Esophagus squamous epithelium (tissue), 5 donors: ENCODE results near the gene UBL4A. TPM values are rescaled to one million over a fixed set of nuclear protein-coding genes. Genes with fewer than 3 reads are reported as not detected.

Experiments
- DNase-seq: peaks from one replicate; lab custom pipeline; 2025; lab: John Stamatoyannopoulos, UW
- H3K27ac ChIP-seq, 4 donors: fragments of 200-600 bp; sonication (generic); one replicate each; pipeline ENCODE4 v1.5.1; 2016 to 2019; ENCODE audit warnings: mild to moderate bottlenecking in 1 of 4
- H3K27me3 ChIP-seq, 4 donors: fragments of 200-600 bp; sonication (generic); 1 replicate in 3 of 4; 2 replicates in 1 of 4; pipeline versions ENCODE4 v1.5.1 to v1.6.0; 2017 to 2021; ENCODE audit warnings: antibody characterized with exemption in 1 of 4
- H3K36me3 ChIP-seq, 3 donors: fragments of 200-600 bp; sonication (generic); one replicate each; pipeline ENCODE4 v1.5.1; 2016 to 2019
- H3K4me1 ChIP-seq, 3 donors: fragments of 200-600 bp; sonication (generic); one replicate each; pipeline ENCODE4 v1.5.1; 2017 to 2019
- H3K4me3 ChIP-seq, 4 donors: fragments of 200-600 bp; sonication (generic); 1 replicate in 3 of 4; 2 replicates in 1 of 4; pipeline ENCODE4 v1.5.1; 2016 to 2019; ENCODE audit warnings: mild to moderate bottlenecking in 2 of 4, moderate library complexity in 1 of 4
- H3K9me3 ChIP-seq, 3 donors: fragments of 200-600 bp; sonication (generic); one replicate each; pipeline ENCODE4 v1.5.1; 2016 to 2019
- POLR2A ChIP-seq, 4 donors: fragments of 450-650 bp; IDR thresholded peaks; one replicate each; pipeline ENCODE4 v1.6.1; 2017; ENCODE audit warnings: antibody characterized with exemption in 4 of 4, mild to moderate bottlenecking in 4 of 4, moderate library complexity in 3 of 4
- WGBS, 2 donors: methylation state at CpG; one replicate each; pipeline ENCODE4 v1.1.5; 2018; 5-methylcytosine and 5-hydroxymethylcytosine counted together
- intact Hi-C: fragments of 100-400 bp; cut with DNase I; formaldehyde crosslinking; loops from one replicate; pipeline ENCODE4 v1.15.0; 2022
- small RNA-seq, 4 donors: library from RNA; depleted of rRNA; stranded (forward); fragments of <200 nt; gene quantifications; one replicate each; pipeline ENCODE3, GENCODE V24; 2016
- total RNA-seq, 4 donors: library from RNA; depleted of rRNA; stranded (reverse); fragments of >200 nt; gene quantifications; one replicate each; pipeline ENCODE4 v1.1.0, GENCODE V29; 2016
- TF ChIP-seq, protein P1 (sequence below), 6 experiments: fragments of 450-650 bp in 4 of 6; fragments of 200-600 bp in 2 of 6; sonication (generic) in 2 of 6; IDR thresholded peaks; one replicate each; pipeline ENCODE4 v1.5.1; 2016 to 2019; ENCODE audit warnings: antibody characterized with exemption in 6 of 6, mild to moderate bottlenecking in 4 of 6, moderate library complexity in 4 of 6
- donor health status: DM: yes; HTN: yes; CAD: no.

The UBL4A gene
- total RNA-seq, 4 donors from 2014 or later, result 32.9 to 41.1 (median 38.2) TPM

- H3K9me3 ChIP-seq, result no peaks in the 10 kb centered on the region
- peaks cover 5 to 61% (median 8%) of the 10 kb centered on the region in 3 donors for H3K36me3 ChIP-seq
- peaks cover 6 to 41% (median 12%) of the 10 kb centered on the region in 3 donors for H3K4me1 ChIP-seq
- WGBS, 2 donors, result 99 to 100% methylated on average over 2 to 10 of the region's 19 CpGs
- intact Hi-C loops, result no loop called here
- DNase-seq, result no peak
- H3K27ac ChIP-seq, result no peak overlapping the region
- H3K4me3 ChIP-seq, result no peak overlapping the region
- H3K27me3 ChIP-seq, result no peaks in the 10 kb centered on the region
- TF ChIP-seq, protein P1, sequence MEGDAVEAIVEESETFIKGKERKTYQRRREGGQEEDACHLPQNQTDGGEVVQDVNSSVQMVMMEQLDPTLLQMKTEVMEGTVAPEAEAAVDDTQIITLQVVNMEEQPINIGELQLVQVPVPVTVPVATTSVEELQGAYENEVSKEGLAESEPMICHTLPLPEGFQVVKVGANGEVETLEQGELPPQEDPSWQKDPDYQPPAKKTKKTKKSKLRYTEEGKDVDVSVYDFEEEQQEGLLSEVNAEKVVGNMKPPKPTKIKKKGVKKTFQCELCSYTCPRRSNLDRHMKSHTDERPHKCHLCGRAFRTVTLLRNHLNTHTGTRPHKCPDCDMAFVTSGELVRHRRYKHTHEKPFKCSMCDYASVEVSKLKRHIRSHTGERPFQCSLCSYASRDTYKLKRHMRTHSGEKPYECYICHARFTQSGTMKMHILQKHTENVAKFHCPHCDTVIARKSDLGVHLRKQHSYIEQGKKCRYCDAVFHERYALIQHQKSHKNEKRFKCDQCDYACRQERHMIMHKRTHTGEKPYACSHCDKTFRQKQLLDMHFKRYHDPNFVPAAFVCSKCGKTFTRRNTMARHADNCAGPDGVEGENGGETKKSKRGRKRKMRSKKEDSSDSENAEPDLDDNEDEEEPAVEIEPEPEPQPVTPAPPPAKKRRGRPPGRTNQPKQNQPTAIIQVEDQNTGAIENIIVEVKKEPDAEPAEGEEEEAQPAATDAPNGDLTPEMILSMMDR (IDR thresholded peaks at IDR 0.05), result no peak
- TF ChIP-seq POLR2A (IDR thresholded peaks at IDR 0.05), result no peak
Measured at GRCh38 chrX:154435171-154435733, 51.2 kb downstream of the UBL4A start.

DNA sequence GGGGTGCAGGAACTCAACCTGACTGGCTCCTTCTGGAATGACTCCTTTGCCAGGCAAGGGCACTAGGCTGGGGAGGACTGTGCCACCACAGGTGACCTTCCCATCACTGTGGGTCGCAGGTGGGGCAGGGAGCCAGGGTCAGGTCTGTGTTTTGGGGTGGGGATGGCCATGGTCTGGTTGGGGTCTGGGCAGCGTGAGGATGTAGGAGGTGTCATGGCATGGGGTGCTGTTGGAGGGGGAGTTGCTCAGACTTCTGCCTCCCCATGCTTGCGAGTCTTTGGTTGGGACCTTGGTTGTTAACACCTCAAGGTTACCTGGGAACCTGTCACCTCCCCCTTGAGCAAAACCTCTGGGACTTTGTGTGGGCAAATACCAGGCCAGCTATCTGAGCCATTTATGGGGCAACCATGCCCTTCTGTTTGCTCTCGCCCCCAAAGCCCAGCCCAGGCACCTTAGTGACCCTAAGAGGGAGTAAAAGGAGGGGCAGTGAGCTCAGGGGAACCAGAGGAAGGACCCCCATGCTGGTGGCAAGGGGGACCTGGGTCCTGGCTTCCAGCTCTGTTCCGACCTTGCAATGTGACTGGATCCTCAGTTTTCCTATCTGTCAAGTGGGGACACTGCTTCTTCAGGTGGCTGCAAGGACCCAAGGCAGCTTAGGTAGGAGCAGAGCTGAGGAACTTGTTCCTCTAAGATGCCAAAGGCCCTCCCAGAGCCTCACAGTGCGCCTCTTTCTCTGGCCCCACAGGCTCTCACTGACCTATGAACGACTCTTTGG is 51.8 kb downstream of the UBL4A start:
- Histone ChIP-seq H3K4me3 (no peak overlapping the region), H3K9me3 (no peaks in the 10 kb centered on the region), H3K27me3 (no peaks in the 10 kb centered on the region), H3K27ac (no peak overlapping the region), H3K36me3 (peaks cover 5 to 55% (median 8%) of the 10 kb centered on the region in 3 donors), H3K4me1 (peaks cover 10 to 47% (median 12%) of the 10 kb centered on the region in 3 donors)
- no peak for TF ChIP-seq POLR2A (IDR thresholded peaks at IDR 0.05)
- TF ChIP-seq, protein P1 (IDR thresholded peaks at IDR 0.05), result no peak
- 100% methylated on average over 3 of the region's 7 CpGs; no CpG with 5 or more reads in 1 of the 2 donors for WGBS, 2 donors
- DNase-seq, result no peak
- intact Hi-C loops, result no loop called here

Small RNA genes lying within 50 kb of the gene (small RNA-seq; reads per million reads assigned to genes)
- gene MIR6858 (0 to 0.74 (median 0.30) reads per million in 4 donors), gene RN7SL697P (0 reads per million in 4 donors)

Other genes with a start within 250 kb of the UBL4A start
- gene OPN1MW3, start 229.0 kb downstream of the UBL4A start, total RNA-seq, result not detected
- gene TEX28, start 191.5 kb downstream of the UBL4A start, total RNA-seq, result not detected
- gene TKTL1, start 190.8 kb downstream of the UBL4A start, total RNA-seq, result not detected
- 1,000 to 10,000 TPM in 1 of 4 donors, 100 to 1,000 TPM in 3; 290 to 1,242 (median 582) TPM for gene FLNA, start 112.0 kb downstream of the UBL4A start, total RNA-seq
- 10 to 100 TPM; 12.7 to 50.1 (median 40.2) TPM for gene EMD, start 107.3 kb downstream of the UBL4A start, total RNA-seq
- gene RPL10, start 88.2 kb downstream of the UBL4A start, total RNA-seq, result 1,000 to 10,000 TPM; 2,607 to 8,937 (median 4,770) TPM
- gene DNASE1L1, start 77.4 kb downstream of the UBL4A start, total RNA-seq, result 10 to 100 TPM; 21.7 to 41.4 (median 32.1) TPM
- 10 to 100 TPM; 16.3 to 37.4 (median 31.4) TPM for gene TAFAZZIN, start 75.1 kb downstream of the UBL4A start, total RNA-seq
- 10 to 100 TPM; 28.5 to 83.8 (median 37.2) TPM for gene ATP6AP1, start 57.9 kb downstream of the UBL4A start, total RNA-seq
- gene GDI1, start 49.5 kb downstream of the UBL4A start, total RNA-seq, result 10 to 100 TPM; 35.2 to 82.6 (median 35.6) TPM
- gene FAM50A, start 42.5 kb downstream of the UBL4A start, total RNA-seq, result 10 to 100 TPM; 15.9 to 27.3 (median 19.6) TPM
- gene PLXNA3, start 28.3 kb downstream of the UBL4A start, total RNA-seq, result 1 to 10 TPM; 4.4 to 5.9 (median 5.4) TPM
- gene LAGE3, start 7.3 kb downstream of the UBL4A start, total RNA-seq, result 10 to 100 TPM; 18.2 to 44.3 (median 21.9) TPM
- gene SLC10A3, start 4.0 kb upstream of the UBL4A start, total RNA-seq, result 10 to 100 TPM; 26.1 to 38.5 (median 29.5) TPM
- gene FAM3A, start 29.6 kb upstream of the UBL4A start, total RNA-seq, result 10 to 100 TPM; 30.5 to 50.8 (median 40.9) TPM
- gene G6PD, start 60.2 kb upstream of the UBL4A start, total RNA-seq, result 100 to 1,000 TPM in 1 of 4 donors, 10 to 100 TPM in 3; 46.5 to 180 (median 79.9) TPM
- 10 to 100 TPM in 3 of 4 donors, 1 to 10 TPM in 1; 9.9 to 14.7 (median 12.6) TPM for gene IKBKG, start 61.0 kb upstream of the UBL4A start, total RNA-seq
- not detected for gene CTAG1A, start 98.5 kb upstream of the UBL4A start, total RNA-seq
- not detected for gene CTAG1B, start 132.7 kb upstream of the UBL4A start, total RNA-seq
- gene CTAG2, start 167.0 kb upstream of the UBL4A start, total RNA-seq, result not detected